Pericardium fibroblast (primary cell): ENCODE measurements around the gene GLTP. TPM values are rescaled to one million over a fixed set of nuclear protein-coding genes. Genes with fewer than 3 reads are reported as not detected.

Experiments
- total RNA-seq: library from RNA; depleted of rRNA; stranded (reverse); fragments of >200 nt; gene quantifications from 2 replicates; pipeline ENCODE4 v1.2.3, GENCODE V29; 2015

GLTP gene
- 24.2 and 33.6 TPM in 2 replicates for total RNA-seq

GRCh38 chr12:109880043-109880931 lies at the start of gene GLTP:
Gene GLTP, minus strand, starts transcription at chr12:109880541. Its CDS starts 167 bp downstream, at chr12:109880374.

GRCh38 chr12:109899783-109900751 lies 19.7 kb upstream of the GLTP start, which contains the start of gene TCHP:
Gene TCHP, plus strand, starts transcription at chr12:109900274. Its CDS starts 2,753 bp downstream, at chr12:109903027.

GRCh38 chr12:109833307-109834189 lies 46.8 kb downstream of the GLTP start, which contains the start of gene TRPV4:
Gene TRPV4, minus strand, starts transcription at chr12:109833398. Its CDS starts 18,602 bp downstream, at chr12:109814796.

Other genes starting within 250 kb of the GLTP start
- 0.43 and 2.1 TPM in 2 replicates for gene FAM222A, start 166.7 kb downstream of the GLTP start, total RNA-seq
- gene TRPV4, start 47.1 kb downstream of the GLTP start, total RNA-seq, result 1.1 and 1.9 TPM in 2 replicates
- 7.5 and 9.3 TPM in 2 replicates for gene TCHP, start 19.7 kb upstream of the GLTP start, total RNA-seq
- 14.2 and 22.8 TPM in 2 replicates for gene GIT2, start 115.8 kb upstream of the GLTP start, total RNA-seq
- 69.2 and 76.4 TPM in 2 replicates for gene ANKRD13A, start 118.9 kb upstream of the GLTP start, total RNA-seq
- 6.8 and 14.1 TPM in 2 replicates for gene C12orf76, start 168.0 kb upstream of the GLTP start, total RNA-seq
- gene IFT81, start 243.8 kb upstream of the GLTP start, total RNA-seq, result 6.9 and 7.2 TPM in 2 replicates